ENCODE results near the gene CDC14A. TPM values are rescaled to one million over a fixed set of nuclear protein-coding genes. Genes with fewer than 3 reads are reported as not detected.

CDC14A gene
- total RNA-seq, 1 experiment from 2014 or later, result 6.6 TPM

GRCh38 chr1:100359139-100359538 lies 6.8 kb downstream of the CDC14A start:
- BruUV-seq (replicated peaks), result no TSS peak
- no peak for ATAC-seq
- Histone ChIP-seq H3K9me3 (ENCODE audit: control insufficient read depth, insufficient read depth, low read depth, low read length) (no peaks in the 10 kb centered on the region), H3K36me3 (ENCODE audit: control insufficient read depth, insufficient read depth, low read length) (no peaks in the 10 kb centered on the region), H3K4me1 (ENCODE audit: control insufficient read depth, insufficient read depth, low read length) (peaks cover 11% of the 10 kb centered on the region), H3K27ac (ENCODE audit: low read length) (no peak overlapping the region), H3K4me3 (ENCODE audit: low read depth in 2 of 2, low read length in 2 of 2) (no peak overlapping the region), H3K27me3 (ENCODE audit: control insufficient read depth, insufficient read depth, low read length) (no peaks in the 10 kb centered on the region)
- ChIA-PET POLR2A (no interaction called here), CTCF (interaction anchor here (0.7 kb wide), 1 partner anchor 510 kb away, joined by 3 read pairs; no protein-coding TSS in a partner anchor)
- intact Hi-C loops (cut with micrococcal nuclease; ENCODE audit: unreplicated experiment), result loop anchor here (10.0 kb wide), 1 partner anchor 96 kb away; no protein-coding TSS in a partner anchor
- no peak for DNase-seq (ENCODE audit: low read depth, low spot score)
- in situ Hi-C loops (cut with HindIII; ENCODE audit: low pct_unique_long_range_greater_than_20kb, low sequenced_read_pairs), result no loop called here
- TF ChIP-seq REST (IDR thresholded peaks at IDR 0.05; ENCODE audit: insufficient read depth in 1 of 2, low read depth in 2 of 2, low read length in 1 of 2) (no peak), TCF7L2 (IDR thresholded peaks at IDR 0.05; ENCODE audit: low read depth, low read length) (no peak), SIN3A (IDR thresholded peaks at IDR 0.05; ENCODE audit: borderline replicate concordance, insufficient read depth, low read depth, low read length) (no peak), POLR2AphosphoS5 (IDR thresholded peaks at IDR 0.05; ENCODE audit: low read depth, low read length) (no peak), CTCF (IDR thresholded peaks at IDR 0.05) (no peak)

GRCh38 chr1:100360790-100361510 lies 8.6 kb downstream of the CDC14A start:
- Histone ChIP-seq H3K27ac (ENCODE audit: low read length) (no peak overlapping the region), H3K9me3 (ENCODE audit: control insufficient read depth, insufficient read depth, low read depth, low read length) (no peaks in the 10 kb centered on the region), H3K36me3 (ENCODE audit: control insufficient read depth, insufficient read depth, low read length) (no peaks in the 10 kb centered on the region), H3K27me3 (ENCODE audit: control insufficient read depth, insufficient read depth, low read length) (no peaks in the 10 kb centered on the region), H3K4me1 (ENCODE audit: control insufficient read depth, insufficient read depth, low read length) (0 out of 2 replicates have a peak, but pooled peaks cover 3% of the 10 kb centered on the region), H3K4me3 (ENCODE audit: low read depth in 2 of 2, low read length in 2 of 2) (no peak overlapping the region)
- BruUV-seq (replicated peaks), result no TSS peak
- CTCF ChIA-PET, result no interaction called here
- ATAC-seq (peak; percentile 72; the same call in 1 of the 2 replicates), DNase-seq (ENCODE audit: low read depth, low spot score) (no peak)
- intact Hi-C loops (cut with micrococcal nuclease; ENCODE audit: unreplicated experiment), result no loop called here
- in situ Hi-C loops (cut with HindIII; ENCODE audit: low pct_unique_long_range_greater_than_20kb, low sequenced_read_pairs), result no loop called here
- POLR2A ChIA-PET, result no interaction called here
- TF ChIP-seq TCF7L2 (IDR thresholded peaks at IDR 0.05; ENCODE audit: low read depth, low read length) (peak; percentile 78), CTCF (IDR thresholded peaks at IDR 0.05) (no peak)
